Tibial nerve (tissue), 3 donors: ENCODE data around the gene TSPYL1.

Experiments
- CTCF ChIP-seq, 5 experiments: fragments of 200-600 bp in 3 of 5; fragments of 450-650 bp in 2 of 5; sonication (generic) in 3 of 5; IDR thresholded peaks; one replicate each; pipeline ENCODE4 v1.5.1; 2016 to 2019; ENCODE audit warnings: antibody characterized with exemption in 5 of 5, mild to moderate bottlenecking in 3 of 5, moderate library complexity in 2 of 5
- POLR2A ChIP-seq, 2 donors: fragments of 450-650 bp; IDR thresholded peaks; one replicate each; pipeline ENCODE4 v1.6.1; 2017; ENCODE audit warnings: antibody characterized with exemption in 2 of 2, mild to moderate bottlenecking in 2 of 2, moderate library complexity in 2 of 2

GRCh38 chr6:116267836-116268588 lies 11.7 kb downstream of the TSPYL1 start:
- TF ChIP-seq CTCF (IDR thresholded peaks at IDR 0.05) (no peak), POLR2A (IDR thresholded peaks at IDR 0.05) (no peak)
